DOHH2 (cell line): Measurements from ENCODE around the gene TATDN2.

ENCODE experiments used
- H3F3A ChIP-seq: fragments of 200-600 bp; sonication (generic), shearing (Covaris generic); 2 replicates; pipeline ENCODE4 v1.6.0; 2016; ENCODE audit warnings: antibody characterized with exemption, mild to moderate bottlenecking; ENCODE audit not compliant: control insufficient read depth, insufficient read depth
- H3K27ac ChIP-seq: fragments of 200-600 bp; sonication (generic); 2 replicates; pipeline ENCODE4 v1.5.1; 2014; ENCODE audit warnings: low read depth, mild to moderate bottlenecking, low read length, moderate library complexity
- H3K27me3 ChIP-seq: fragments of 200-600 bp; sonication (generic); 2 replicates; pipeline ENCODE4 v1.6.1; 2014; ENCODE audit warnings: mild to moderate bottlenecking, low read length, mixed read lengths; ENCODE audit not compliant: control insufficient read depth
- H3K36me3 ChIP-seq: fragments of 200-600 bp; sonication (generic); 2 replicates; pipeline ENCODE4 v1.6.1; 2014; ENCODE audit warnings: mild to moderate bottlenecking, low read length, moderate library complexity, mixed read lengths; ENCODE audit not compliant: control insufficient read depth
- H3K4me1 ChIP-seq: fragments of 200-600 bp; sonication (generic); 2 replicates; pipeline ENCODE4 v1.6.1; 2014; ENCODE audit warnings: mild to moderate bottlenecking, low read length, mixed read lengths; ENCODE audit not compliant: control insufficient read depth
- H3K4me2 ChIP-seq: fragments of 200-600 bp; sonication (generic); 2 replicates; pipeline ENCODE4 v1.6.0; 2014; ENCODE audit warnings: mild to moderate bottlenecking, low read length, moderate library complexity
- H3K4me3 ChIP-seq: fragments of 200-600 bp; sonication (generic); 2 replicates; pipeline ENCODE4 v1.5.1; 2014; ENCODE audit warnings: mild to moderate bottlenecking, low read length, mixed read lengths
- H3K79me2 ChIP-seq: fragments of 200-600 bp; sonication (generic); 2 replicates; pipeline ENCODE4 v1.6.1; 2014; ENCODE audit warnings: mild to moderate bottlenecking, low read length, mixed read lengths; ENCODE audit not compliant: control insufficient read depth
- H3K9me2 ChIP-seq: fragments of 200-600 bp; sonication (generic); replicated peaks from 2 replicates; pipeline ENCODE4 v1.6.1; 2014; ENCODE audit warnings: mild to moderate bottlenecking, low read length, mixed read lengths; ENCODE audit not compliant: control insufficient read depth
- H3K9me3 ChIP-seq: fragments of 200-600 bp; sonication (generic); 2 replicates; pipeline ENCODE4 v1.6.1; 2014; ENCODE audit warnings: antibody characterized with exemption, low read length, mixed read lengths; ENCODE audit not compliant: control insufficient read depth, insufficient read depth
- H4K20me1 ChIP-seq: fragments of 200-600 bp; sonication (generic); 2 replicates; pipeline ENCODE4 v1.6.0; 2014; ENCODE audit warnings: low read depth, mild to moderate bottlenecking, antibody characterized with exemption, low read length, moderate library complexity; ENCODE audit not compliant: control insufficient read depth, insufficient read depth
- CTCF ChIP-seq: fragments of 200-600 bp; sonication (generic); IDR thresholded peaks from one replicate; pipeline ENCODE4 v1.5.1; 2014; ENCODE audit warnings: antibody characterized with exemption, mild to moderate bottlenecking, low read depth, low read length; ENCODE audit not compliant: poor library complexity, severe bottlenecking
- EZH2phosphoT487 ChIP-seq: fragments of 200-600 bp; sonication (generic); IDR thresholded peaks from 2 replicates; pipeline ENCODE4 v1.6.1; 2017; ENCODE audit warnings: borderline replicate concordance, mild to moderate bottlenecking, antibody characterized with exemption, low read length, moderate library complexity, mixed read lengths

TATDN2 gene

DNA sequence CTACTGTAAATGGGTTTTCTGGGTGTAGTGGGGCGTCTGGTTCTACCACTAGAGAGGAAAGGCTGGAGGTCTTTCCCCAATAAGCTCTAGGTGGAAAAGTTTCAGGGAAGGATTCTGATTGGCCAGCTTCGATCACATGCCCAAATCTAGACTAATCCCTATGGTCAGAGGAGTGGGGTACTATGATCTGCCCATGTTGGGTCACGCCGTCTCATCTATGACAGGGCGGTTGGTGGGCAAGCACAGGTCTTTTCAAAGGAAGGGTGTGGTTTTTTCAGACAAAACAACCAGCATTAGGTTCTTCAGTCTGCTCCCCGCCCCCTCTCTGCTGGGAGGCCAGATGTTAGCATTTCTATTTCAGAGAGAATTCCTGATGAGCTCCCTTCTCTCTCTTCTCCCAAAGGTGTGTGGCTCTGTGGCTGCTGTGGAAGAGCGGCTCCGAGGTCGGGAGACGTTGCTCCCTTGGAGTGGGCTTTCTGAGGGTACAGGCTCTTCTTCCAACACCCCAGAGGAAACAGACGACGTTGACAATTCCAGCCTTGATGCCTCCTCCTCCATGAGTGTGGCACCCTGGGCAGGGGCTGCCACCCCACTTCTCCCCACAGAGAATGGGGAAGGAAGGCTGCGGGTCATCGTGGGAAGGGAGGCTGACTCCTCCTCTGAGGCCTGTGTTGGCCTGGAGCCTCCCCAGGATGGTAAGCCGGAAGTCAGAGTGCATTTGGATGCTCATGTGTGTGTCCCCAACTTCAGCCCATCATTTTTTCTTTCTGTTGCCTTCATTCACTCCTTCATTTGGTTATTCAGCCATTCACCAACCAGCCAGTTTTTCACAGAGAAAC, 9.7 kb upstream of the TATDN2 start:
- H3K36me3 ChIP-seq = peaks cover 58% of the 10 kb centered on the region

DNA sequence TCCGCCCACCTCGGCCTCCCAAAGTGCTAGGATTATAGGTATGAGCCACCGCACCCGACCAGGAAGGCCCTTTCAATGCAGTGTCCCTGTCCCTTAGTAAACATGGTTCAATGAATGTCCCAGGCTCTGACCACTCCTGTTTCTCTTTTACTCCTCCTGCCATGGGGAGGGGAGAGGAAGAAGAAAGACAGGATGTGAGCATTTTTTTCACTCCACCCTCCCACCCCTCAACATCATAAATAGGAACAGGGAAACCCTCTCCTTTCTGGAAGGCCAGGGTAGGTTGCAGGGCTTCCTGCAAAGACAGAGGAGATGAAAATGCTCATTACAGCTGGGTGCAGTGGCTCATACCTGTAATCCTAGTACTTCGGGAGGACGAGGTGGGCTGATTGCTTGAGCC, 7.5 kb upstream of the TATDN2 start:
- H3K36me3 ChIP-seq = peaks cover 59% of the 10 kb centered on the region
- no peaks in the 10 kb centered on the region for H3K79me2 ChIP-seq
- no peak for TF ChIP-seq EZH2phosphoT487
- TF ChIP-seq CTCF = no peak
- no peaks in the 10 kb centered on the region for H3K27me3 ChIP-seq
- no peak overlapping the region for H3K4me3 ChIP-seq
- H3F3A ChIP-seq = no peaks in the 10 kb centered on the region; the same call in 1 of the 2 replicates
- 0 out of 2 replicates have a peak, but pooled peaks cover 3% of the 10 kb centered on the region for H3K4me1 ChIP-seq
- H4K20me1 ChIP-seq = no peaks in the 10 kb centered on the region
- H3K9me2 ChIP-seq = no peaks in the 10 kb centered on the region
- peaks cover 18% of the 10 kb centered on the region for H3K9me3 ChIP-seq
- H3K27ac ChIP-seq = no peak overlapping the region
- no peak overlapping the region for H3K4me2 ChIP-seq

More for the DNA sequence above, 9.7 kb upstream of the TATDN2 start:
- Histone ChIP-seq H3K27ac (no peak overlapping the region), H3K9me2 (no peaks in the 10 kb centered on the region), H3K79me2 (no peaks in the 10 kb centered on the region), H3K9me3 (no peaks in the 10 kb centered on the region), H3K27me3 (no peaks in the 10 kb centered on the region), H3K4me1 (0 out of 2 replicates have a peak, but pooled peaks cover 3% of the 10 kb centered on the region), H3F3A (no peaks in the 10 kb centered on the region), H4K20me1 (no peaks in the 10 kb centered on the region), H3K4me3 (no peak overlapping the region), H3K4me2 (no peak overlapping the region)
- no peak for TF ChIP-seq EZH2phosphoT487
- no peak for TF ChIP-seq CTCF

- Histone ChIP-seq H3K4me2 (no peak overlapping the region), H3K4me1 (peaks cover 7% of the 10 kb centered on the region), H3K9me2 (no peaks in the 10 kb centered on the region), H3K79me2 (peaks cover 3% of the 10 kb centered on the region; the same call in 1 of the 2 replicates), H3K27ac (no peak overlapping the region), H3F3A (no peaks in the 10 kb centered on the region; the same call in 1 of the 2 replicates), H3K4me3 (no peak overlapping the region), H4K20me1 (no peaks in the 10 kb centered on the region), H3K9me3 (peaks cover 22% of the 10 kb centered on the region), H3K36me3 (peaks cover 55% of the 10 kb centered on the region), H3K27me3 (no peaks in the 10 kb centered on the region)
- no peak for TF ChIP-seq EZH2phosphoT487
- no peak for TF ChIP-seq CTCF
These were observed 5.8 kb upstream of the TATDN2 start for GRCh38 chr3:10242182-10243065.
